GM18861 (cell line): ENCODE measurements around the gene EXOG.
"Not testable (repeated sequence)": the region's sequence is repeated elsewhere in the genome, so short reads cannot be mapped to it uniquely, and the experiment has no call there.

Experiments used
- ATAC-seq: cut with Tn5 transposase; IDR thresholded peaks from one replicate; pipeline ENCODE4 v1.9.1; 2021; ENCODE audit not compliant: unreplicated experiment

EXOG gene

GRCh38 chr3:38561746-38562466, 65.8 kb downstream of the EXOG start:
- no peak for ATAC-seq

- ATAC-seq = no peak
Observed at GRCh38 chr3:38562467-38562925, 66.4 kb downstream of the EXOG start.

DNA sequence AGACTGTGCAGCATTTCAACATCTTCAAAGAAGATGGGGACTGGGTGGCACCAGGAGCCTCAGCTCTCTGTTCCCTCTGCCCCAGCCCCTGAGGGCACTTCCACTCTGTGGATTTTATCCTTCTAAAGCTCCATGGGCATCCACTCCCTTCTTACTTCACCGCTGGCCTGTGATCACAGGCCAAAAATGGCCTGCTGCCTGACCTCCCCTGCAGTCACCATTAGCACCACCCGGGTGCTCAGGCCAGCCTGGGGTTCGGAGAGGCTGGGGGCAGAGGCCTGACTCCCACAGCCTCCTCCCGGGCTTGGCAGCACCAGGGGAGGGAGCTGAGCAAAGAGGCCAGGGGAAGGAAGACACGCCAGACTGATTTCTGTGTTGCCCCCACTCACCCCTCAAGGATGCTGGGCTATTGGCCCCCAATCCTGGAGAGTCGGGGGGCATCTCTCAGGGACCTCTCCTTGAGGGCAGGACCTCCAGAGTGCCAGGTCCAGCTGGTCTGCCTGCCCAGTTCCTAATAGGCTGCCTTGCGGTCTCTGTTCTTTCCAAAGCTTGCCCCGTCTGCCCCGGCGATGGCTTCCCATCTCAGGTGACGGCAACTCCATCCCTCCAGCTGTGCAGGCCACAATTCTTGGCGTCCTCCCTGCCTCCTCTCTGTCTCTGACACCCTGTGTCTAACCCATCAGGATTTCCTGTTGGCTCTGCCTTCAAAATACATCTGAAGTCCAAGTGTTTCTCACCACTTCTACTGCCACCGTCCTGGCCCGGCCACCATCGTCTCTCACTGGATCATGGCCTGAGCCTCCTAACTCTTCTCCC, 67.1 kb downstream of the EXOG start:
- ATAC-seq = no peak

GRCh38 chr3:38563886-38564270, 67.7 kb downstream of the EXOG start:
- ATAC-seq = no peak

DNA sequence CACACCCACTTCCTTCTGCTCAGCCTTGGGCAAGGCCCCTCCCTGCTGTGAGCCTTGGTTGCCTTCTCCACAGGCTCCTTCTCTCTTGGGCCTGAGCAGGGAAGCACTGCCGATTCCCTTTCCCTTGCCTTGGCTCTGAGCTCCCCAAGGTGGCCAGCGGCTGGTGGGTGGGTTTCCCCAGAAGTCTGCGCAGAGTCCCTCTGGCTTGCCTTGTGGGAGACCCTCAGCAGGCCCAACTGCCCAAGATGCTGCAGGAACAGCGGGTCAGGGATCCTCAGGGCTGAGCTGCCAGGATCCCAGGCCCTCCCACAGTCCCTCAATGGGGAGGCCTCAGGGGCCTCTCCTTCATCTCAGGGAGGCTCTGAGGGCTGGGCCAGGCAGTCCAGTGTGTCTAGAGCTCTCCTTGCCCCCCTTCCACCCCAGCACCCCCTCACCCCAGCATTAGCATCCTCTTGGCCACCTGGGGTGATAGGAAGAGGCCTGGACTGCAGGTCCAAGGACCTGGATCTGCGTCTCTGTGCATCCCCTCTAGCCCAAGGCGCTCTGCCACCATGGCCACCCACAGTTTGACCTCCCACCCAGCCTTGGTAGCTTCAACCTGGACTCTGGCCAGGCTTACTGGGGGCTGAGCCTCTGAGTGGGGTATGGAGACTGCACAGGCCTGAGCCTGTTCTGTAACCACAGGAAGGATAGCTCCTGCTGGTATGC, 68.6 kb downstream of the EXOG start:
- no peak for ATAC-seq

DNA sequence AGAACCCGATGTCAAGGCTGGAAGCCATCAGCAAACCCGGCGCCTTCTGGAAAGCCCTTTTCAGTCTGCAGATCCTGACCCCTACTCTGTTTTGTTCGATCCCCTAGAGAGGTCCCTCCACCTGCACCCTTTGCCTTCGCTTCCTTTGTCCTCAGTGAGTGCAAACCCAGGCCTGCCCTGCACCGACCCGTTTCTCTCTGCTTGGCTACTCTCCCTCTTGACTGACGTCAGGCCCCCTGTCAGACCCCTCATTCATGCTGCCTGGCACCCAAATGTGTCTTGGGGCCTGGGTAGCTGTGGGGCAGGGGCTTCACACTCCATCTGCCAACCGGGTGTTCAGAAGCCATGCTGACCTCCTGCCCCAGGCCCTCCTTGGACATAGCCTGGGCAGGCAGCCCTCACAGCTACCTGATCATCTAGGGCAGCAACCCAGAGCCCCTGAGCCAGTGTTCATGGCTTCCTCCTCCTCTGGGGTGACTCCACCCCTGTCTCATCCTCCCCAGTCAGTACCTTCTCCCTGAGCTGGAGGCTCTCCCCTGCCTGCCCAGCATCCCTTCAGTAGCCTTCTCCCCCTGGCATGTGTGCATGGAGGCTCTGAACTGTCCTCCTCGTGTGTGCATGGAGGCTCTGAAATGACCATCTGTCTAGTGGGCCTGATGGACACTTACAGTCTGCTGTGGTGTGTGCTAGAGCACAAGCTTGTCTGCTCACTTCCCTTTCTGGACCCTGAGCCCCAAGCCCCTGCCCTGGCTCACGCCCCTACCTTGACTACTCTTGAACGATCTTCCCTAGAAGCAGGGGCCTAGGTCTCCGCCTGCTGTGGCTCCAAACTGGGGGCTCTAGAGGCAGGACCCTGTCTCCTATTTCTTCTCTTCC, 69.4 kb downstream of the EXOG start:
- ATAC-seq = no peak

- no peak for ATAC-seq
Observed at GRCh38 chr3:38566215-38566528, 70.0 kb downstream of the EXOG start.

DNA sequence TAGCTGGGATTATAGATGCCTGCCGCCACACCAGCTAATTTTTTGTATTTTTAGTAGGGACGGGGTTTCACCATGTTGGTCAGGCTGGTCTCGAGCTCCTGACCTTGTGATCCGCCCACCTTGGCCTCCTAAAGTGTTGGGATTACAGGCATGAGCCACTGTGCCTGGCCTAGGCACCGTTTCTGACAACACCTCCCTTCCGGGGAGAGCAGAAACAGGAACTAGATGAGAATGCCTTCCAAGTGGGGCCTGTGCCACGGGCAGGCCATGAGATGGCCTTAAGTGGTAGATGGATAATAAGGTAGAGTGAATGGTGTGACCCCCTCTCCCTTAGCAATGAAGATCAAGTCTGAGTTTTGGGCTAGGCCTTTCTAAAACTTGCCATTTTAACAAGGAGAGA, 70.7 kb downstream of the EXOG start:
- ATAC-seq = not testable (repeated sequence)

DNA sequence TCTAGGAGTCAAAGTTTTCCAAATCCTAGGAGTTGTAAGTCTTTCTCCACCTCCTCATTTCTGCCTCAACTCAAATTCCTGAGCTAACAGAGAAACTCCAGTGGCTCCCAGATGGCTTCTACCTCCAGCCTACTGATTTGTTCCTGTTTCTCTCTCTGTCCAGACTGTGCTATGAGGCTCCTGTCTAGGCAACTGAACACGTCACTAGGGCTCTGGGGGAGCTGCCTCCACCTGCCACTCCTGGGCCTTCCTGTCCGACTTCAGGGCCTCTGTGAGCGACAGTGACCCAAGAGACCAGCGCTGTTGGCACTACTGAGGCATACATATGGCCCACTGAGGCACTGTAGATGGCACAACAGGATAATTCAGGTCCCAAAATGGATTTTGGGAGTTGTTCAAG, 71.4 kb downstream of the EXOG start:
- no peak for ATAC-seq

- no peak for ATAC-seq
Observed at GRCh38 chr3:38573111-38573510, 77.0 kb downstream of the EXOG start.

DNA sequence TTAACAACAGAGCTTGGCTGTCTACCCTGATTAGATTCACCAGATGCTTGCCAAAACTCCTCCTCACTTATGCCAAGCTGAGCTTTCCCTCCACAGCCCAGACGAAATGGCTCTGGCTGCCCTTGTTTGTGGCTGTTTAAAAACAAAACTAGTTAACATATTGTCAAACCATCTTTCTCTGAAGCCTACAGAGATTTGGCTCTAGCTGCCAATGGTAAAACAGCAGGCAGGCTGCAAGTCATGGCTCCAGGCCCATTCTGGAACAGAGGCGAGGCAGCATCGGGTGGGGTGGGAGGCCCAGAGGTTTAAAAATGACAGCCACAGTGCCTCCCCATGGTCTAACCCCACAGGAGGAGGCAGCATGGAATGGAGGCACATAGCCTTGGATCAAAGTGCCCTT, 77.4 kb downstream of the EXOG start:
- no peak for ATAC-seq

GRCh38 chr3:38574411-38575278, 78.5 kb downstream of the EXOG start:
- no peak for ATAC-seq

DNA sequence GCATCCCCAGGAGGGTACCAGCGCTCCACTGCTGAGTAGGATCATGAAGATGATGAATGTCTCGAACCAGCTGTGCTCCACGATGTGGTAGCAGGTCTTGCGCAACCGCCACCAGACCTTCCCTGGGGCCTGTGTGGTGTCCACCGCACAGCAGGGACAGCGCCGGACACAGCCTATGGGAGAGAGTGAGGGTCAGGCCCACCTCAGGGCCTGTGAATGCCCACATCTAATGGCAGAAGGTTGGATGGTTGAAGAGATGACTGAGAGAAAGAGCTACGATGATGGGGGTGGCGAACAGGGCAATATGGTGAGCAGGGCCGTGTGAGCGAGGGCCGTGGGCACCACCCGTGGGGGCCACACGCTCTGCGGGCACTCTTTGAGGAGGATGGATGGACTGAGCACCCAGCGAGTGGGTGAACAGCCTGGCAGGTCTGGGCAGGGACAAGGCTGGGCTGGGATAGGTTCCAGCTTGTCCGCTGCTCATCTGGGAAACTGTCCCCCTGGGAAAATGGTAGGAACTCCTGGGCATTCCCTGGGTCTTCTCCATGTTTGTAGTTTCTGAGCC, 79.2 kb downstream of the EXOG start:
- ATAC-seq = no peak
